Lower leg skin (tissue), 3 donors: ENCODE measurements around the gene IGLL5.

Experiments
- CTCF ChIP-seq, 3 donors: fragments of 450-650 bp; IDR thresholded peaks; one replicate each; pipeline ENCODE4 v1.5.1; 2016; ENCODE audit warnings: antibody characterized with exemption in 3 of 3, mild to moderate bottlenecking in 3 of 3, moderate library complexity in 2 of 3
- POLR2A ChIP-seq, 2 donors: fragments of 450-650 bp; IDR thresholded peaks; one replicate each; pipeline ENCODE4 v1.6.1; 2016 to 2017; ENCODE audit warnings: antibody characterized with exemption in 2 of 2, mild to moderate bottlenecking in 1 of 2, moderate library complexity in 1 of 2

GRCh38 chr22:22937894-22938480 lies 50.4 kb downstream of the IGLL5 start:
- TF ChIP-seq POLR2A (IDR thresholded peaks at IDR 0.05) (no peak), CTCF (IDR thresholded peaks at IDR 0.05) (no peak)
